ENCODE results near the gene IER5L.
A peak's percentile ranks its signal among the peaks of the same experiment; 100 is the strongest.

The IER5L gene

DNA sequence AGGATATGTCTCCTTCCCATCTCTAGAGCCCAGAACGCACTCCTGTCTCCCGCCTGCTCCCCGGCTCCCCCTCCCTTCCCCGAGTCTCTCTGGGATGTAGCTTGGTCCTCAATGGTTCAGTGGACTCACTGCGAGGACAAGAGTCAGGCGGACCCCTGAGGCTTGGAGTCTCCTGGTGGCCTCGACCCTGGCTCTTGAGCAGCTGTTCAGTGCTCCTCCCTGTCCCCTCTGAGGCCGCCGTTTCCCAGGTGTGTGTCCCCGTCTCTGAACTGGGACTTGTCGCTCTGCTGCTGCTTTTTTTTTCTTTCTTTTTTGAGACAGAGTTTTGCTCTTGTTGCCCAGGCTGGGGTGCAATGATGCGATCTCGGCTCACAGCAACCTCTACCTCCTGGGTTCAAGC lies 44.8 kb upstream of the IER5L start:
- TF ChIP-seq CTCF (IDR thresholded peaks at IDR 0.05; ENCODE audit: insufficient read depth, low read depth, low read length, missing control alignments): no peak
- no peak overlapping the region for H3K4me3 ChIP-seq (ENCODE audit: low read depth, low read length)
- no peak for DNase-seq (ENCODE audit: low read depth)

GRCh38 chr9:129221979-129222635 lies 44.0 kb upstream of the IER5L start:
- no peak for DNase-seq (ENCODE audit: low read depth)
- no peak for TF ChIP-seq CTCF (IDR thresholded peaks at IDR 0.05; ENCODE audit: insufficient read depth, low read depth, low read length, missing control alignments)
- H3K4me3 ChIP-seq (ENCODE audit: low read depth, low read length): no peak overlapping the region

DNA sequence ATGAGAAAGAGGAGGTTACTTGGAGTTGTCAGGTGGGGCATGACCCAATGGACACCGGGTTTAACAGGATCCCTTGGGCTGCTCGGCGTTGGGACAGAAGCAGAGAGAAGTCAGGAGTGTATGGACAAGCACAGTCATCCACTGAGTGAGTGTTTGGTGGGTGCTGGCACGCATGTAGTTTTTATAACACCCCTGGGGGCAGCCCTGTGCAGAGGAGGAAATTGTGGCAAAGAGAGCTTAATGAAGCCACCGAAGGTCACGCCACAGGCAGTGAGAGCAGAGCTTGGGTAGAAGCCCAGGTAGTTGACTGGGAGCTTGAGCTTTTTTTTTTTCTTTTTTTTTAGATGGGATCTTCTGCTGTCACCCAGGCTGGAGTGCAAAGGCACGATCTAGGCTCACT lies 43.2 kb upstream of the IER5L start:
- no peak for TF ChIP-seq CTCF (IDR thresholded peaks at IDR 0.05; ENCODE audit: insufficient read depth, low read depth, low read length, missing control alignments)
- DNase-seq (ENCODE audit: low read depth): peak; percentile 78
- H3K4me3 ChIP-seq (ENCODE audit: low read depth, low read length): no peak overlapping the region

- no peak overlapping the region for H3K4me3 ChIP-seq (ENCODE audit: low read depth, low read length)
- no peak for TF ChIP-seq CTCF (IDR thresholded peaks at IDR 0.05; ENCODE audit: insufficient read depth, low read depth, low read length, missing control alignments)
- peak; percentile 58 for DNase-seq (ENCODE audit: low read depth)
Observed at GRCh38 chr9:129220771-129221170, 42.7 kb upstream of the IER5L start.

DNA sequence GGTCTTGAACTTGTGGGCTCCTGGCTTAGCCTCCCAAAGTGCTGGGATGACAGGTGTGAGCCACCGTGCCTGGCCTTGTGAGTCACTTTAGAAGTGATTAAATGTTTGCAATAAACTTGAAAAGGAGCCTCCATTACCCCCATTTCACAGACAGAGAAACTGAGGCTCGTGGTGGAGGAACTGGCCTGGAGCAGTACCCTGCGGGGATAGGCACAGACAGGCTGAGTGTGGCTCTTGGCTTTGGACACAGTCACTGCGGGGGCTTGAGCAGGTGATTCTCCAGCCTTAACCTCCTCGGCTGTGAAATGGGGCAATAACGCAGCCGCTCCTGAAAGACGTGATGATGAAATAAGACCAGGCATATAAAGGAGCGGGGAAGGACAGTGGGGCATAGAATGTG lies 40.9 kb upstream of the IER5L start:
- TF ChIP-seq CTCF (IDR thresholded peaks at IDR 0.05; ENCODE audit: insufficient read depth, low read depth, low read length, missing control alignments): no peak
- no peak overlapping the region for H3K4me3 ChIP-seq (ENCODE audit: low read depth, low read length)
- no peak for DNase-seq (ENCODE audit: low read depth)

DNA sequence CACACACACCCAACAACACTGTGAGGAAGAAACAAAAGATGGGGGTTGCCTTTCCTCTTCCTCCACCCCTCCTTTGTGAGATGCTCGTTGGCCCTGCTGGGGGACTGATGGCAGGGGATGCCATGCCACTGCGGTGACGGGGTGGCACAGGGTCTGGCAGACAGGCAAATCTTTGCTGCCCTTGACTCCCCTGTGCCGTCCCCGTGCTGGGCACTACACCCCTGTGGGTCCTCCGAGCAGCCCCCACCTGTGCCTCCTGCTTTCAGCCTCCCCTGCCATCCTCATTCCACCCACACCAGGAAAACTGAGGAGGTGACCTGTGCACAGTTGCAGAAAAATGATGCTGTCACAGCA lies 40.2 kb upstream of the IER5L start:
- no peak overlapping the region for H3K4me3 ChIP-seq (ENCODE audit: low read depth, low read length)
- TF ChIP-seq CTCF (IDR thresholded peaks at IDR 0.05; ENCODE audit: insufficient read depth, low read depth, low read length, missing control alignments): no peak
- DNase-seq (ENCODE audit: low read depth): no peak

DNA sequence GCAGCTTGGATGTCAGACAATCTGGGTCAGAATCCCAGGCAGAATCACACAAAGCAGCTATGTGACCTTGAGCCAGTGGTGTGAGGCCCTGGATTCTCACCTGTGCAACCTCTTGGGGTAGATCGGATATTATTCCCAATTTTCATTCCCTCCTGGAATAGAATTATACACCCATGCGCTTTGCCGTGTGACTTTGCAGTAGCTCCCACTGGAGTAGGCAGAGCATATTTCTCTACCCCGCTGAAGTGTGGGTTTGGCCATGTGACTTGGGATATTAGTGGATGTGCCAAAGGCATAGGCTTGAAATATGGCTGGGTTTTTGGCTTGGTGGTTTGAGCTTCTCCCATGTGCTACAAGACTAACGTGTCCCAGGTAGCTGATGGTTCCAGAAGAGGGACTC lies 35.5 kb upstream of the IER5L start:
- no peak overlapping the region for H3K4me3 ChIP-seq (ENCODE audit: low read depth, low read length)
- no peak for DNase-seq (ENCODE audit: low read depth)
- no peak for TF ChIP-seq CTCF (IDR thresholded peaks at IDR 0.05; ENCODE audit: insufficient read depth, low read depth, low read length, missing control alignments)
